Posterior cingulate gyrus (tissue), 11 donors: ENCODE data around the gene ATP5PD.

Experiments used
- DNase-seq, 10 donors: peaks; one replicate each; pipeline versions ENCODE4 v3.0.0 to v3.0.0-alpha.2; 2020 to 2021; ENCODE audit warnings: mixed read lengths in 3 of 10
- intact Hi-C: fragments of 100-400 bp; cut with DNase I; formaldehyde crosslinking; loops from one replicate; pipeline ENCODE4 v1.15.1; 2023

Gene ATP5PD

DNA sequence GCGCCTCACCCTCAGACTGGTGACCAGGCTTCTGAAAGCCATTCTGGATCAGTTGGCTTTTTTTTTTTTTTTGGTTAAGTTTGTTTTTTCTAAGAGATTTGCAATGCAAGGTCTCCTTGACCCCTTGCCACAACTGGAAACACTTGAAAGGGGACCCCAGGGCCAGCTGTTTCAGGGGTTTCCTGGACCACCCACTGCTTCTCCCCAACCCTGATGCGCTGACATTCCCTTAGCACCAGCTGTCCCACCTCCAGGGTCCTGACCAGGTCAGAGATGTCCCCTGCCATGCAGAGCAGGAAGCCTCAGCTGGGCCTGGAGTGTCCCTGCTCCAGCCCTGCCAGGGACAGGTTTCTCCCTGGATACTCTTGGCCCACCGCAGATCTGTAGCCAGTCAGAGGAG, 42.4 kb downstream of the ATP5PD start:
- intact Hi-C loops = no loop called here
- no peak for DNase-seq

DNA sequence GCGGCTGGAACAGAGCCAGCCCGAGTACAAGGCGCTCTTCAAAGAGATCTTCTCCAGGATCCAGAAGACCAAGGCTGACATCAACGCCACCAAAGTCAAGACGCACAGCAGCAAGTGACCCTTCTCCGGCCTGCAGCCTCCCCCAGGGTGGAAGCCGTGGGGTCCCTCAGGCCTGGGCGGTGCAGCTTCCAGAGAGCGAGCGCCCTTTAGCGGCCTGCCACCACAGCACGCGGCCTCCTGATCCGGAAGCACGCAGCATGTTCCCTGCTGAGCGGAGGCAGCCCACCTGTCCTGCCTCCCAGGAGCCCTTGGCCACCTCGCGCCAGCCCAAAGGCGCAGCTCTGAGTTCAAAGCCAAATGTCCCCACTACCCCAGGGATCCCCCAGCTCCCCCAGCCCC, 42.8 kb downstream of the ATP5PD start:
- intact Hi-C loops = no loop called here
- DNase-seq = peak in 1 of 10 donors; percentile 80

DNA sequence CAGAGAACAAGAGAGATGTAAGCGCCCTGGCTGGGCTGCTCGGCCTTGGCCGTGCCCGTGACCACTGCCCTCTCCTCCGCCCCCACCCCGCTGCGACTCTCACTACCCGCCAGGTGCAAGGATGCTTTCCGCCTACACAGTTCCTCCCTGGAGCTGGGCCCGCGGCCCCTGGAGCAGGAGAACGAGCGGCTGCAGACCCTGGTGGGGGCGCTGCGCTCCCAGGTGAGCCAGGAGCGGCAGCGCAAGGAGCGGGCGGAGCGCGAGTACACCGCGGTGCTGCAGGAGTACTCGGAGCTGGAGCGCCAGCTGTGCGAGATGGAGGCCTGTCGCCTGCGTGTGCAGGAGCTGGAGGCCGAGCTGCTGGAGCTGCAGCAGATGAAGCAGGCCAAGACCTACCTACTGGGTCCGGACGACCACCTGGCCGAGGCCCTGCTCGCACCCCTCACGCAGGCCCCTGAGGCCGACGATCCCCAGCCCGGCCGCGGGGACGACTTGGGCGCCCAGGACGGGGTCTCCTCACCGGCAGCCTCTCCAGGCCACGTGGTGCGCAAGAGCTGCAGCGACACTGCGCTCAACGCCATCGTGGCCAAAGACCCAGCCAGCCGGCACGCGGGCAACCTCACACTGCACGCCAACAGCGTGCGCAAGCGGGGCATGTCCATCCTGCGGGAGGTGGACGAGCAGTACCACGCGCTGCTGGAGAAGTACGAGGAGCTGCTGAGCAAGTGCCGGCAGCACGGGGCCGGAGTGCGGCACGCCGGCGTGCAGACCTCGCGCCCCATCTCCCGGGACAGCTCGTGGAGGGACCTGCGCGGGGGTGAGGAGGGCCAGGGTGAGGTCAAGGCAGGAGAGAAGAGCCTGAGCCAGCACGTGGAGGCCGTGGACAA, 43.5 kb downstream of the ATP5PD start:
- DNase-seq = peak in 1 of 10 donors; percentile 82
- intact Hi-C loops = no loop called here

DNA sequence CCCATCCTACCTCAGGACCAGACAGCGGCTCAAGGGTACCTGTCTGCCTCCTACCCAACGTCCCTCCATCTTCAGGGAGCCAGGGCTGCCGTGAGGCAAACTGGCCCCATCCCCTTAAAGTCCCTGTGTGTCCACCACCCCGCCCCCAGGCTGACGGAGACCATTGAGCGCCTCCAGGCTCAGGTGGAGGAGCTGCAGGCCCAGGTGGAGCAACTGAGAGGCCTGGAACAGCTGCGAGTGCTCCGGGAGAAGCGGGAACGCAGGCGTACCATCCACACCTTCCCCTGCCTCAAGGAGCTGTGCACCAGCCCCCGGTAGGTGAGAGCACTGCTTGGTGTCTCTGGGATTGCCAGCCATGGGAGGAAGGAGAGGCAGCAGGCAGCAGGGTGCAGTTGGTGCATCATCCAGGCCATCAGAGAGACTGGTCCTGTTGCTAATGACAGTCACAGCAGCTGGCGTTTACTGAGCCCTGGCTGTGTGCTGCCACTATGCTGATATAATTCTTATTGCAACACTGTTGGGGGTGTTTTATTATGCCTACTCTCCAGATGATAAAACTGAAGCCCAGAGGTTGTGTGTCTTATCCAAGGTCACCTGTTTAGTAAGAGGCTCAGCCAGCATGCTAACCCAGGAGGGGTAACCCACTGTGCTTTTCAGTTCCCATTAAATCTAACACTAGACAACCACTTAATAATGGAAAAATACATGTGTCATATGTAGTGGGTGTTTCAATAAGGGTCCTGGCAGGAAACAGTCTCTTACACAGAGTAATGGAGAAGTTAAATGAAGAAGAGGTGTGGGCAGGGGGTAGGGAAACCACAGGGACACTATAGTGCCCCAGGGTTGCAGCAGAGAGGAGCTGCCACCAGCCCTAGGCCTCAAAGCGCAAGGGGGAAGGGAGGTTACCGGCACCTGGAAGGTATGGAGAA, 44.6 kb downstream of the ATP5PD start:
- intact Hi-C loops = no loop called here
- peak in 1 of 10 donors; percentile 54 for DNase-seq

DNA sequence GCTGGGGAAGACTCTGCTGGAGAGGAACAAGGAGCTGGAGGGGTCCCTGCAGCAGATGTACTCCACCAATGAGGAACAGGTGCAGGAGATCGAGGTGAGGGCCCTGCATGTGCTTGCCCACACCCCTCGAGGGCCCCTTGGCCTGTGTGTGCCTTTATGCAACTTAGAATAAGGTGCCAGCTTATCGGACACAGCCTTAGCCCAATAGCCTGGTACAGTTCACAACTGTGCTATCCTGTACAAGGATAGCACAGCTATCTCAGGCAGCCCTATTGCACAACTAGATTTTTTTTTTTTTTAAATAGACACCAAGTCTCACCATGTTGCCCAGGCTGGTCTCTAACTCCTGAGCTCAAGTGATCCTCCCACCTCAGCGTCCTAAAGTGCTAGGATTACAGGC, 47.2 kb downstream of the ATP5PD start:
- peak in 1 of 10 donors; percentile 34 for DNase-seq
- intact Hi-C loops = no loop called here

DNA sequence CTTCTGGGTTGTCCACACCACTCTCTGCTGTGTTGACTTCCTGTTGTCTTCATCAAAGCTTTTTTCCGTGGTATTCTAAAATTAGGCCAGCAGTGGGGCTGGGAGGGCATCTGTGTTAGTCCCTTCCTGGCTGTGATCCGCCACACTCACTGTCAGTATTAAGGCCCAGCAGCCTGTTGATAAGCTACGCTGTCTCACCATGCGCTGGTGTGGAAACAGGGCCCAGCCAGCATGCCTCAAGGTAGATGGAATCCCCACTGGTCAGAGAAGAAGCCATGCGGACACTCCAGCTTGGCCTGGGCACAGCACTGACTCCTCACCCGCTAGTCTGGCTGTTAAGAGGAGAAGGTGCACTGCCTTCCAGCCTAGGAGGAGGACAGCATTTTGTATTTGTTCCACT, 48.0 kb downstream of the ATP5PD start:
- intact Hi-C loops = no loop called here
- DNase-seq = no peak

DNA sequence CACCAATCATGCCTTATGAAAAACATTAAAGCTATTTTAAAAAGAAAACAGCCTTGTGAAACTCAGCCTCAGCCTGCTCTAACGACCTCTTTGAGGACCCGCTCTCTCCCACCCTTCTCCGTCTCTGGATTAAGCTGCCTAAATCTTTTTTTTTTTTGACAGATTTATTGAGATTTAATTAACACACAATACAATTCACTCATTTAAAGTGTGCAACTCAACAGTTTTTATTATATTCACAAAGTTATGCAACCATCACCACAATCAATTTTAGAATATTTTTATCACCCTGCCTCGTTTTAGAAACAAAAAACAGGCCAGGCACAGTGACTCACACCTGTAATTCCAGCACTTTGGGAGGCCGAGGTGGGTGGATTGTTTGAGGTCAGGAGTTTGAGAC, 50.9 kb downstream of the ATP5PD start:
- DNase-seq = no peak
- intact Hi-C loops = no loop called here

DNA sequence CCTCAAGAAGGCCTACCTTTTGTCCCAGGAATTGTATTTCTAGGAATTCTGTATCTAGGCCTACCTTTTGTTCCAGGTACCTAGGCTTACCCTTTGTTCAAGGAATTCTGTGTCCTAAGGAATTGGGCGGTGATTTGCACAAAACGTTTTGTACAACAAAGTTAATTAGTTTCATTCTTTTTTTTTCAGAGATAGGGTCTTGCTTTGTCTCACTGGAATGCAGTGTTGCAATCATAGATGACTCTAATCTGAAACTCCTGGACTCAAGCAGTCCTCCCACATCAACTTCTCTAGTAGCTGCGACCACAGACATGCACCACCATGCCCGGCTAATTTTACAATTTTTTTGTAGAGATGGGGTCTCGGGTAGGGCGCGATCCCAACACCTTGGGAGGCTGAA, 52.3 kb downstream of the ATP5PD start:
- intact Hi-C loops = no loop called here
- no peak for DNase-seq

DNA sequence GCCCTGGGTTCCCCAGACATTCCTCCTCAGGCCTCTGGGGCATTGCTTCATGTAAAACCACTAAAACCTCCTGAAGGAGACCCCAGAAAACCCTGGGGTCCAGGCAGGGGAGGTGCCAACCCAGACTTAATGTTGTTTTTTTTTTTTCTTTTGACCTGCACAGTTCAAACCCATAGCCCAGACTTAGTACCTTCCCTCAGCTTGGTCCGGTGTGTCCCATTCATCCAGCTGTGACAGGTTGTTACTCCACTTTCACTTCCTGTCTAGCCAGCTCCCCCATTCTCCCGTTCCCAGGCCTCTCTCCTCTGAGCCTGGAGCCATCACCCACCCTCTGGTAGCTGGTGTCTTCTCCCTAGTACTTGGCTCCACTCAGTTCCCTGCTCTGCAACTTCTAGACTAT, 54.5 kb downstream of the ATP5PD start:
- DNase-seq = no peak
- intact Hi-C loops = no loop called here

DNA sequence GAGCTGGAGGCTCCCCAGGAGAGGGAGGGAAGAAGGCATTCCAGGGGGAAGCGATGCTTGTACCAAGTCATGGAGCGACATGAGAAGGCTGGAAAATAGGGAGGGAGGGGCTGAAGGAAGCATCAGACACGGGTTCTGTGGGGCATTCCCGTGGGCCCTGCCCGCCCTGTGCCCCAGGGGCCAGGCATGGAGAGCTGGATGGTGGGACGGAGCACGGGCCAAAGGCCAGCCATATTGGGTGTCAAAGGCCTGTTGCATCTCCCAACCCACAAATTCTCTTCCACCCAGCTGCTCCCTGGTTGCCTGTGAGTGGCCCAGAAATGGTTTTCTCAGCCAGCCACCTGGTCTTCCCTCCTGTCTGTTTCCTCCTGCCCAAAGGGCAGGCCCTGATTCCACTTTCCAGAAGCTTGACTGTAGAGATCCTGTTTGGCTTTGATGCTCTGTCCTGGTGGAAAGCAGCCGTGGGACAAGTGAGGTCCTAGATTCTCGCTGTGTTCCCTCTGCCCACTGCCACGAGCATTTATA, 56.1 kb downstream of the ATP5PD start:
- intact Hi-C loops = no loop called here
- DNase-seq = peak in 1 of 10 donors; percentile 46
